HCT116 (cell line): ENCODE results near the gene IGSF21. TPM values are rescaled to one million over a fixed set of nuclear protein-coding genes. Genes with fewer than 3 reads are reported as not detected.

Experiments used
- ATAC-seq: fragments of 200-7000 bp; cut with Tn5 transposase; 2 replicates; pipeline ENCODE4 v1.9.1; 2020; ENCODE audit warnings: mild to moderate bottlenecking, moderate library complexity
- BruUV-seq: library from RNA; stranded (reverse); fragments of 400-500 nt; replicated peaks from 2 replicates; lab custom pipeline; 2021; lab: Mats Ljungman, UMichigan
- CTCF ChIA-PET: fragments of 300-600 bp; sonication (Branson Sonifier 250); formaldehyde crosslinking; loops from one replicate; lab custom pipeline; 2021; ENCODE audit warnings: antibody characterized with exemption; lab: Charles Lee
- POLR2A ChIA-PET: fragments of 300-600, 350-600 bp; sonication (Branson Sonifier 250); formaldehyde crosslinking; loops from one replicate; lab custom pipeline; 2021; ENCODE audit warnings: antibody characterized with exemption; lab: Charles Lee
- RAD21 ChIA-PET, 2 experiments: fragments of 300-600 bp; sonication (Branson Sonifier 250); formaldehyde crosslinking; loops; one replicate each; lab custom pipeline; 2023; ENCODE audit warnings: low total read pairs in 2 of 2; ENCODE audit not compliant: uncharacterized antibody in 2 of 2, unreplicated experiment in 2 of 2, low non-redundant PET in 1 of 2; lab: Charles Lee
- DNase-seq: peaks from one replicate; pipeline ENCODE4 v3.0.0-alpha.2; 2010; ENCODE audit warnings: low read depth, low spot score
- H2AFZ ChIP-seq: fragments of 200-600 bp; shearing (Covaris generic), sonication (generic); 2 replicates; pipeline ENCODE4 v1.6.1; 2017; ENCODE audit warnings: low read depth, mixed run types, mixed read lengths, antibody characterized with exemption, low read length; ENCODE audit not compliant: poor library complexity, severe bottlenecking
- H3K27ac ChIP-seq: 2 replicates; pipeline ENCODE4 v1.5.1; 2012; ENCODE audit warnings: low read depth, low read length
- H3K27me3 ChIP-seq: fragments of 200-600 bp; sonication (generic); 2 replicates; pipeline ENCODE4 v1.6.1; 2016; ENCODE audit warnings: mixed run types, low read length, mixed read lengths; ENCODE audit not compliant: insufficient read depth
- H3K36me3 ChIP-seq, 2 experiments: fragments of 200-500 bp in 1 of 2; fragments of 200-600 bp in 1 of 2; sonication (Bioruptor generic) in 1 of 2; sonication (generic) in 1 of 2; 2 replicates each; pipeline versions ENCODE4 v1.5.1 to v1.6.1; 2014 to 2016; ENCODE audit warnings: low read length in 2 of 2, inconsistent platforms in 1 of 2, mixed read lengths in 1 of 2, mixed run types in 1 of 2; ENCODE audit not compliant: insufficient read depth in 2 of 2, control insufficient read depth in 1 of 2
- H3K4me1 ChIP-seq, 2 experiments: fragments of 200-600 bp in 1 of 2; sonication (generic) in 1 of 2; 2 replicates each; pipeline versions ENCODE4 v1.5.1 to v1.6.1; 2012 to 2017; ENCODE audit warnings: low read length in 2 of 2, inconsistent platforms in 1 of 2, mild to moderate bottlenecking in 1 of 2, mixed read lengths in 1 of 2, mixed run types in 1 of 2, moderate library complexity in 1 of 2; ENCODE audit not compliant: insufficient read depth in 2 of 2, control insufficient read depth in 1 of 2
- H3K4me2 ChIP-seq: fragments of 200-600 bp; sonication (generic); 2 replicates; pipeline ENCODE4 v1.6.1; 2017; ENCODE audit warnings: mixed run types, low read length, mixed read lengths
- H3K4me3 ChIP-seq, 2 experiments: fragments of 200-600 bp in 1 of 2; sonication (generic) in 1 of 2; replicated peaks in 1 of 2; 2 replicates each; pipeline ENCODE4 v1.5.1; 2011 to 2016; ENCODE audit warnings: low read length in 2 of 2, control low read depth in 1 of 2, low read depth in 1 of 2, mild to moderate bottlenecking in 1 of 2, mixed read lengths in 1 of 2, mixed run types in 1 of 2
- H3K79me2 ChIP-seq: fragments of 200-600 bp; sonication (generic); 2 replicates; pipeline ENCODE4 v1.6.1; 2017; ENCODE audit warnings: mild to moderate bottlenecking, mixed run types, low read length, moderate library complexity, mixed read lengths; ENCODE audit not compliant: insufficient read depth
- H3K9ac ChIP-seq: fragments of 200-600 bp; sonication (generic); 2 replicates; pipeline ENCODE4 v1.6.1; 2016; ENCODE audit warnings: low read length, mixed read lengths
- H3K9me2 ChIP-seq: fragments of 200-600 bp; sonication (generic), shearing (Covaris generic); 2 replicates; pipeline ENCODE4 v1.6.1; 2017; ENCODE audit warnings: mixed run types, mild to moderate bottlenecking, moderate library complexity; ENCODE audit not compliant: insufficient read depth
- H3K9me3 ChIP-seq, 2 experiments: fragments of 200-500 bp in 1 of 2; fragments of 200-600 bp in 1 of 2; sonication (Bioruptor generic) in 1 of 2; sonication (generic) in 1 of 2; 2 replicates each; pipeline ENCODE4 v1.6.1; 2014 to 2017; ENCODE audit warnings: low read length in 2 of 2, mixed read lengths in 2 of 2, inconsistent platforms in 1 of 2, low read depth in 1 of 2, mild to moderate bottlenecking in 1 of 2, mixed run types in 1 of 2, moderate library complexity in 1 of 2; ENCODE audit not compliant: control insufficient read depth in 1 of 2, insufficient read depth in 1 of 2
- H4K20me1 ChIP-seq: fragments of 200-600 bp; sonication (generic), shearing (Covaris generic); 2 replicates; pipeline ENCODE4 v1.6.1; 2017; ENCODE audit warnings: mixed run types, mild to moderate bottlenecking, moderate library complexity; ENCODE audit not compliant: insufficient read depth
- RAD21 ChIP-seq: IDR thresholded peaks from 2 replicates; pipeline ENCODE4 v1.6.1; 2012; ENCODE audit warnings: low read depth, mild to moderate bottlenecking
- ZFX ChIP-seq: fragments of 450-650 bp; IDR thresholded peaks from 2 replicates; pipeline ENCODE4 v1.6.1; 2017
- intact Hi-C: fragments of 100-400 bp; cut with micrococcal nuclease; formaldehyde crosslinking; loops from 2 replicates; pipeline ENCODE4 v1.10.0; 2022
- total RNA-seq: library from RNA; stranded (reverse); gene quantifications from one replicate; pipeline ENCODE4 v1.2.1, GENCODE V29; 2021; ENCODE audit not compliant: unreplicated experiment
- TF ChIP-seq, protein P1 (sequence below): IDR thresholded peaks from 2 replicates; pipeline ENCODE4 v1.6.1; 2011; ENCODE audit warnings: mild to moderate bottlenecking, low read length, moderate library complexity; ENCODE audit not compliant: insufficient replicate concordance; ENCODE audit errors: extremely low read depth
- TF ChIP-seq, protein P2 (sequence below), 3 experiments: fragments of 200-600 bp in 1 of 3; sonication (generic) in 1 of 3; IDR thresholded peaks in 2 of 3; conservative IDR thresholded peaks in 1 of 3; 2 replicates each; pipeline ENCODE4 v1.5.1; 2012 to 2017; ENCODE audit warnings: low read depth in 2 of 3, low read length in 2 of 3, antibody characterized with exemption in 1 of 3, borderline replicate concordance in 1 of 3, control low read depth in 1 of 3, mild to moderate bottlenecking in 1 of 3, mixed read lengths in 1 of 3, mixed run types in 1 of 3, moderate library complexity in 1 of 3; ENCODE audit not compliant: insufficient read depth in 1 of 3

IGSF21 gene
- total RNA-seq, 1 experiment from 2014 or later, result not detected

DNA sequence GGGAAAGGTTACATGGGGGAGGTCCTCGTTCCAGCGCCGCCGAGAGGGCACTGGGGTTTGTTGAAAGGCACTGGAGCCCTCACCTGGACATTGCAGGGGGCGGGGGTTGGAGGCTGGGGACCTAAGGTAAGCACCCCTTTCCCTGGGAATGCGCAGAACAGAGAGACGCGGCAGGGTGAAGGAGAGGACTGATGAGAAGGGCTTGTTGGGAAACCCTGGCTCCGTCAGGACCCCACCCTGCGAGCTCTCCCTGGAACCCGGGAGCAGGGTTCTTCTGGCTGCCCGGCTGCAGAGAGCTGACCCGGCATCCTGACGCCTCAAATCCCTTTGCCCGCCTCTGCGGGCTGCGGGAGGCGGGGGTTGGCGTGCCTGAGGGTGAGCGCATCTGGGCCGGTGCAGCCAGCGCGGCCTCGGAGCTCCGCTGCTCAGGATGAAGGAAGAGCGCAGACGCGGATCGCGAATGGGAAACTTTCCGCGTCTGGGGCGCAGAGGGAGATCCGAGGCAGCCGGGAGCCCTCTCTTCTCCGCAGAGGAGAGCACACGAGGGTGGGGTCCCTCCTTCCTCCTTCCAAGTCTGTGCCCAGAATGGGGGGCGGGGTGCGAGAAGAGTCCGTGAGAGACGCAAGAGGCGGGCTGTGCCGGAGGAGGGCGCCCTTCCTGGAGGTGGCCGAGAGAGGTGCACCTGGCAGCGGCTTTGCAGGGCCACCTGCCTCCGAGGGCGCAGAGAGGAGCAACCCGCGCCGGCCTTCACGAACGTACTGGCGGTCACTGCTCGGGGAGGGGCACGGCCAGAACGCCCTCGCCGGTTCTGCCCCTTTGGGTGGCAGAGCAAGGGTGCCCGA, 2.4 kb downstream of the IGSF21 start:
- Histone ChIP-seq H3K9ac (no peak overlapping the region), H3K79me2 (no peaks in the 10 kb centered on the region), H3K4me2 (no peak overlapping the region), H3K4me1 (no peaks in the 10 kb centered on the region), H3K36me3 (no peaks in the 10 kb centered on the region), H3K27me3 (0 out of 2 replicates have a peak, but pooled peaks cover 9% of the 10 kb centered on the region), H3K27ac (no peak overlapping the region), H3K9me3 (no peaks in the 10 kb centered on the region), H3K9me2 (no peaks in the 10 kb centered on the region), H4K20me1 (no peaks in the 10 kb centered on the region), H3K4me3 (no peak overlapping the region), H2AFZ (no peak overlapping the region)
- ATAC-seq (peak; percentile 82), DNase-seq (no peak)
- intact Hi-C loops, result no loop called here
- ChIA-PET CTCF (no interaction called here), RAD21 (no interaction called here), POLR2A (no interaction called here)
- no TSS peak for BruUV-seq
- TF ChIP-seq, protein P1, sequence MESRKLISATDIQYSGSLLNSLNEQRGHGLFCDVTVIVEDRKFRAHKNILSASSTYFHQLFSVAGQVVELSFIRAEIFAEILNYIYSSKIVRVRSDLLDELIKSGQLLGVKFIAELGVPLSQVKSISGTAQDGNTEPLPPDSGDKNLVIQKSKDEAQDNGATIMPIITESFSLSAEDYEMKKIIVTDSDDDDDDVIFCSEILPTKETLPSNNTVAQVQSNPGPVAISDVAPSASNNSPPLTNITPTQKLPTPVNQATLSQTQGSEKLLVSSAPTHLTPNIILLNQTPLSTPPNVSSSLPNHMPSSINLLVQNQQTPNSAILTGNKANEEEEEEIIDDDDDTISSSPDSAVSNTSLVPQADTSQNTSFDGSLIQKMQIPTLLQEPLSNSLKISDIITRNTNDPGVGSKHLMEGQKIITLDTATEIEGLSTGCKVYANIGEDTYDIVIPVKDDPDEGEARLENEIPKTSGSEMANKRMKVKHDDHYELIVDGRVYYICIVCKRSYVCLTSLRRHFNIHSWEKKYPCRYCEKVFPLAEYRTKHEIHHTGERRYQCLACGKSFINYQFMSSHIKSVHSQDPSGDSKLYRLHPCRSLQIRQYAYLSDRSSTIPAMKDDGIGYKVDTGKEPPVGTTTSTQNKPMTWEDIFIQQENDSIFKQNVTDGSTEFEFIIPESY, result no peak
- TF ChIP-seq, protein P2, sequence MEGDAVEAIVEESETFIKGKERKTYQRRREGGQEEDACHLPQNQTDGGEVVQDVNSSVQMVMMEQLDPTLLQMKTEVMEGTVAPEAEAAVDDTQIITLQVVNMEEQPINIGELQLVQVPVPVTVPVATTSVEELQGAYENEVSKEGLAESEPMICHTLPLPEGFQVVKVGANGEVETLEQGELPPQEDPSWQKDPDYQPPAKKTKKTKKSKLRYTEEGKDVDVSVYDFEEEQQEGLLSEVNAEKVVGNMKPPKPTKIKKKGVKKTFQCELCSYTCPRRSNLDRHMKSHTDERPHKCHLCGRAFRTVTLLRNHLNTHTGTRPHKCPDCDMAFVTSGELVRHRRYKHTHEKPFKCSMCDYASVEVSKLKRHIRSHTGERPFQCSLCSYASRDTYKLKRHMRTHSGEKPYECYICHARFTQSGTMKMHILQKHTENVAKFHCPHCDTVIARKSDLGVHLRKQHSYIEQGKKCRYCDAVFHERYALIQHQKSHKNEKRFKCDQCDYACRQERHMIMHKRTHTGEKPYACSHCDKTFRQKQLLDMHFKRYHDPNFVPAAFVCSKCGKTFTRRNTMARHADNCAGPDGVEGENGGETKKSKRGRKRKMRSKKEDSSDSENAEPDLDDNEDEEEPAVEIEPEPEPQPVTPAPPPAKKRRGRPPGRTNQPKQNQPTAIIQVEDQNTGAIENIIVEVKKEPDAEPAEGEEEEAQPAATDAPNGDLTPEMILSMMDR (IDR thresholded peaks at IDR 0.05 in 2 of 3, conservative IDR thresholded peaks at IDR 0.05 in 1 of 3; ENCODE audit: borderline replicate concordance in 1 of 3, insufficient read depth in 1 of 3, low read depth in 2 of 3, low read length in 2 of 3), result peak; percentile 4 to 52 (median 49); a peak in 4 of 6 replicates
- TF ChIP-seq ZFX (no peak), RAD21 (peak; percentile 30; the same call in 1 of the 2 replicates)
